Esophagus (tissue), 2 donors: ENCODE results near the gene SCYGR6. TPM values are rescaled to one million over a fixed set of nuclear protein-coding genes. Genes with fewer than 3 reads are reported as not detected.

Experiments used
- H3K27ac ChIP-seq, 2 donors: one replicate each; pipeline ENCODE4 v1.5.1; 2013; ENCODE audit warnings: low read depth in 2 of 2, mild to moderate bottlenecking in 2 of 2, inconsistent platforms in 1 of 2, low read length in 1 of 2, moderate library complexity in 1 of 2
- H3K27me3 ChIP-seq, 2 donors: one replicate each; pipeline ENCODE4 v1.6.1; 2013; ENCODE audit warnings: low read length in 2 of 2, control low read depth in 1 of 2, mild to moderate bottlenecking in 1 of 2; ENCODE audit not compliant: insufficient read depth in 2 of 2, control insufficient read depth in 1 of 2
- H3K36me3 ChIP-seq, 2 donors: one replicate each; pipeline ENCODE4 v1.6.1; 2013; ENCODE audit warnings: low read length in 1 of 2; ENCODE audit not compliant: control insufficient read depth in 2 of 2, insufficient read depth in 2 of 2
- H3K4me1 ChIP-seq, 2 donors: one replicate each; pipeline ENCODE4 v1.6.1; 2013; ENCODE audit warnings: low read length in 1 of 2; ENCODE audit not compliant: control insufficient read depth in 2 of 2, insufficient read depth in 2 of 2
- H3K4me3 ChIP-seq, 2 donors: one replicate each; pipeline ENCODE4 v1.5.1; 2013; ENCODE audit warnings: low read length in 2 of 2, mild to moderate bottlenecking in 2 of 2, low read depth in 1 of 2, moderate library complexity in 1 of 2
- H3K9me3 ChIP-seq, 2 donors: one replicate each; pipeline ENCODE4 v1.6.1; 2013; ENCODE audit warnings: mild to moderate bottlenecking in 2 of 2, low read depth in 1 of 2, low read length in 1 of 2, moderate library complexity in 1 of 2; ENCODE audit not compliant: control insufficient read depth in 2 of 2, insufficient read depth in 1 of 2
- WGBS, 2 donors: extraction: QIAGEN DNeasy Blood & Tissue Kit; methylation state at CpG; one replicate each; pipeline ENCODE4 v1.1.7; 2013; 5-methylcytosine and 5-hydroxymethylcytosine counted together
- polyA plus RNA-seq, 2 donors: library from polyadenylated mRNA; stranded (reverse); fragments of 200-250 nt; gene quantifications; one replicate each; pipeline ENCODE4 v1.2.3, GENCODE V29; 2013
- donor health status: healthy with polysubstance abuse.
- donor health status: Bipolar disorder and iron deficiency.

The SCYGR6 gene
- polyA plus RNA-seq, 2 donors = not detected

DNA sequence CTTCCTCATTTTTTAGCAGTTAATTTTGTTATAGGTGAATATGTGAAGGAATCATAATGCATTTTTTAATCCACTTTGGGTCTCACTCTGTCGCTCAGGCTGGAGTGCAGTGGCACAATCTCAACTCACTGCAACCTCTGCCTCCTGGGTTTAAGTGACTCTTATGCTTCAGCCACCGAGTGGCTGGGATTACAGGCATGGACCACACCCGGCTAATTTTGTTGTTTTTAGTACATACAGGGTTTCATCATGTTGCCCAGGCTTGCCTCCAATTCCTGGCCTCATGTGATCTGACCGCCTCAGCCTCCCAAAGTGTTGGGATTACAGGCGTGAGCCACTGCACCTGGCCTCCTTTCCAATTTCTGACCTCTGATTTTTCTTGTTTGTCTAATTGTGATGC is 40.3 kb downstream of the SCYGR6 start:
- Histone ChIP-seq H3K4me1 (no peaks in the 10 kb centered on the region), H3K4me3 (no peak overlapping the region), H3K9me3 (no peaks in the 10 kb centered on the region), H3K36me3 (no peaks in the 10 kb centered on the region), H3K27ac (no peak overlapping the region), H3K27me3 (no peaks in the 10 kb centered on the region)
- 67 to 73% methylated on average over 5 of the region's 5 CpGs for WGBS, 2 donors

DNA sequence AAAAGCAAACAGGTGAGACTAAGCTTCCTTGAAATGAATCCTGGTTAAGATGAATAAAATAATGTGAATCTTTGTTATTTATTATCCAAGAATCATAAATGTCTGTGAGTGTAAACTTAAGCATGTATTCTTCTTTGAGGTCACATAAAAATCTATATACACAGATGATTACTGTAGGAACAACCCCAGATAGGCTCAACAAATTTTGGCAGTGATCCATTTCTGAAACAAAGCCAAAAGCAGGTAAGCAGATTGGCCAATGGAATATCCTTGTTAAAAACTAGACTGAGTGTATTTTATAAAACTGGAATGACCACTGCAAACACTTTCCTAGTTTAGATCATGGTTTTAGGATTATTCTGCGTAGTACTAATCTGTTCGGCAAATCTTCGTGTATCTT is 46.6 kb downstream of the SCYGR6 start:
- Histone ChIP-seq H3K4me3 (no peak overlapping the region), H3K27me3 (no peaks in the 10 kb centered on the region), H3K27ac (no peak overlapping the region), H3K9me3 (no peaks in the 10 kb centered on the region), H3K4me1 (no peaks in the 10 kb centered on the region), H3K36me3 (no peaks in the 10 kb centered on the region)
- 77 to 91% methylated on average over 3 of the region's 3 CpGs for WGBS, 2 donors

DNA sequence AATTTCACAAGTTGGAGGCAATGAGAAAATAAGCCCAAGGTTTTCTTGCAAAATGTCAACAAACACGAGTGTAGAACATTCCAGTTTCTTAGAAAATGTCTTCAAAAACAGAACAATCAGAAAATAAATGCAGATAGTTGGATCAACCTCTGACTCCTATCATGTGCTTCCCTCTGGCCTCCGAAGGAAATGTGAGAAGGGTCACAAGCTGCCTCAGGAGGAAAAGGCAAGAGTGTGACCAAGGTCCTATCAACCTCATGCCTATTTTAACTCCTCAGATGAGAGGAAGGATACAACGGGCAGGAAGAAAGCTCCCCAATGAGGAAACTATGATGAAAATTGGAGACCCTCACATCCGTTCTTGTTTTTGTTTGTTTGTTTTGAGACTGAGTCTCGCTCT is 50.1 kb downstream of the SCYGR6 start:
- no peak overlapping the region for H3K27ac ChIP-seq
- H3K36me3 ChIP-seq = no peaks in the 10 kb centered on the region
- H3K27me3 ChIP-seq = no peaks in the 10 kb centered on the region
- no peaks in the 10 kb centered on the region for H3K4me1 ChIP-seq
- H3K9me3 ChIP-seq = no peaks in the 10 kb centered on the region
- 68 to 73% methylated on average over 5 of the region's 5 CpGs for WGBS, 2 donors
- no peak overlapping the region for H3K4me3 ChIP-seq

Other genes with a start within 250 kb of the SCYGR6 start
- gene SCYGR2, start 125.9 kb downstream of the SCYGR6 start, polyA plus RNA-seq = not detected
- not detected for gene SCYGR3, start 109.9 kb downstream of the SCYGR6 start, polyA plus RNA-seq
- gene SCYGR4, start 107.3 kb downstream of the SCYGR6 start, polyA plus RNA-seq = not detected
- not detected for gene SCYGR5, start 58.0 kb downstream of the SCYGR6 start, polyA plus RNA-seq
- gene SLC19A3, start 6.7 kb downstream of the SCYGR6 start, polyA plus RNA-seq = under 1 TPM; 0.14 TPM
- gene SCYGR7, start 3.6 kb upstream of the SCYGR6 start, polyA plus RNA-seq = not detected
- gene SCYGR8, start 21.1 kb upstream of the SCYGR6 start, polyA plus RNA-seq = not detected
- 10 to 100 TPM in 1 of 2 donors, 1 to 10 TPM in 1; 8.4 to 56.3 TPM for gene CCL20, start 89.1 kb upstream of the SCYGR6 start, polyA plus RNA-seq
- under 1 TPM in 1 of 2 donors, not detected in 1; 0.01 TPM for gene DAW1, start 146.9 kb upstream of the SCYGR6 start, polyA plus RNA-seq